Loucy (cell line): ENCODE data around the gene TRAPPC3L.

ENCODE experiments used
- H2AFZ ChIP-seq: fragments of 200-600 bp; sonication (generic); 2 replicates; pipeline ENCODE4 v1.6.0; 2016; ENCODE audit warnings: antibody characterized with exemption, mild to moderate bottlenecking, low read length, moderate library complexity
- H3F3A ChIP-seq: fragments of 200-600 bp; 2 replicates; pipeline ENCODE4 v1.6.0; 2016; ENCODE audit warnings: antibody characterized with exemption, low read depth, mild to moderate bottlenecking
- H3K27me3 ChIP-seq: fragments of 200-600 bp; sonication (generic); 2 replicates; pipeline ENCODE4 v1.6.1; 2014; ENCODE audit warnings: low read length, mild to moderate bottlenecking; ENCODE audit not compliant: insufficient read depth, poor library complexity, severe bottlenecking
- H3K36me3 ChIP-seq: fragments of 200-600 bp; sonication (generic); 2 replicates; pipeline ENCODE4 v1.6.1; 2016; ENCODE audit warnings: low read length; ENCODE audit not compliant: insufficient read depth
- H3K4me1 ChIP-seq: fragments of 200-600 bp; sonication (generic); 2 replicates; pipeline ENCODE4 v1.5.1; 2014; ENCODE audit warnings: low read length, mild to moderate bottlenecking; ENCODE audit not compliant: insufficient read depth, poor library complexity, severe bottlenecking
- H3K4me2 ChIP-seq: fragments of 200-600 bp; sonication (generic); 2 replicates; pipeline ENCODE4 v1.6.0; 2014; ENCODE audit warnings: antibody characterized with exemption, low read length, low read depth, mild to moderate bottlenecking; ENCODE audit not compliant: poor library complexity, severe bottlenecking
- H3K4me3 ChIP-seq: fragments of 200-600 bp; sonication (generic); 2 replicates; pipeline ENCODE4 v1.5.1; 2014; ENCODE audit warnings: low read length, mild to moderate bottlenecking, mixed read lengths; ENCODE audit not compliant: poor library complexity, severe bottlenecking
- H3K79me2 ChIP-seq: fragments of 200-600 bp; sonication (generic); 2 replicates; pipeline ENCODE4 v1.6.1; 2014; ENCODE audit warnings: low read length; ENCODE audit not compliant: insufficient read depth
- H3K9ac ChIP-seq: fragments of 200-600 bp; sonication (generic); 2 replicates; pipeline ENCODE4 v1.6.0; 2014; ENCODE audit warnings: mild to moderate bottlenecking, low read depth, low read length, moderate library complexity; ENCODE audit not compliant: poor library complexity, severe bottlenecking
- H3K9me2 ChIP-seq: fragments of 200-600 bp; sonication (generic); replicated peaks from 2 replicates; pipeline ENCODE4 v1.6.1; 2016; ENCODE audit warnings: low read depth, low read length, mixed read lengths
- H3K9me3 ChIP-seq: fragments of 200-600 bp; sonication (generic); 2 replicates; pipeline ENCODE4 v1.6.1; 2014; ENCODE audit warnings: mild to moderate bottlenecking, antibody characterized with exemption, low read length, low read depth; ENCODE audit not compliant: insufficient read depth
- H4K20me1 ChIP-seq: fragments of 200-600 bp; sonication (generic); 2 replicates; pipeline ENCODE4 v1.6.0; 2014; ENCODE audit warnings: antibody characterized with exemption, low read length, mild to moderate bottlenecking; ENCODE audit not compliant: insufficient read depth, poor library complexity, severe bottlenecking
- CTCF ChIP-seq: fragments of 200-600 bp; sonication (generic); conservative IDR thresholded peaks from 2 replicates; pipeline ENCODE4 v1.5.1; 2014; ENCODE audit warnings: mild to moderate bottlenecking, antibody characterized with exemption, low read length
- EZH2phosphoT487 ChIP-seq: fragments of 200-600 bp; IDR thresholded peaks from 2 replicates; pipeline ENCODE4 v1.6.1; 2018; ENCODE audit warnings: antibody characterized with exemption, mild to moderate bottlenecking, moderate library complexity, borderline replicate concordance

Gene TRAPPC3L

GRCh38 chr6:116564311-116564710 lies 18.8 kb upstream of the TRAPPC3L start:
- no peak overlapping the region for H3K4me2 ChIP-seq
- H3K36me3 ChIP-seq = no peaks in the 10 kb centered on the region
- H2AFZ ChIP-seq = no peak overlapping the region
- no peaks in the 10 kb centered on the region for H3K9me3 ChIP-seq
- no peak overlapping the region for H3K9ac ChIP-seq
- H4K20me1 ChIP-seq = no peaks in the 10 kb centered on the region
- no peaks in the 10 kb centered on the region for H3K9me2 ChIP-seq
- no peaks in the 10 kb centered on the region for H3K27me3 ChIP-seq
- TF ChIP-seq EZH2phosphoT487 (no peak), CTCF (no peak)
- H3F3A ChIP-seq = no peaks in the 10 kb centered on the region
- H3K4me3 ChIP-seq = no peak overlapping the region
- no peaks in the 10 kb centered on the region for H3K79me2 ChIP-seq
- H3K4me1 ChIP-seq = peaks cover 4% of the 10 kb centered on the region

GRCh38 chr6:116563830-116564229 lies 18.3 kb upstream of the TRAPPC3L start:
- H2AFZ ChIP-seq = no peak overlapping the region
- no peak overlapping the region for H3K4me2 ChIP-seq
- no peaks in the 10 kb centered on the region for H3K79me2 ChIP-seq
- no peaks in the 10 kb centered on the region for H3K9me2 ChIP-seq
- H4K20me1 ChIP-seq = no peaks in the 10 kb centered on the region
- H3K36me3 ChIP-seq = no peaks in the 10 kb centered on the region
- no peaks in the 10 kb centered on the region for H3K9me3 ChIP-seq
- no peaks in the 10 kb centered on the region for H3K27me3 ChIP-seq
- TF ChIP-seq EZH2phosphoT487 (no peak), CTCF (no peak)
- no peak overlapping the region for H3K4me3 ChIP-seq
- H3F3A ChIP-seq = no peaks in the 10 kb centered on the region
- H3K9ac ChIP-seq = no peak overlapping the region
- H3K4me1 ChIP-seq = no peaks in the 10 kb centered on the region

GRCh38 chr6:116562614-116563013 lies 17.1 kb upstream of the TRAPPC3L start:
- H3F3A ChIP-seq = no peaks in the 10 kb centered on the region
- no peaks in the 10 kb centered on the region for H3K9me3 ChIP-seq
- H2AFZ ChIP-seq = no peak overlapping the region
- H3K79me2 ChIP-seq = no peaks in the 10 kb centered on the region
- H4K20me1 ChIP-seq = no peaks in the 10 kb centered on the region
- no peaks in the 10 kb centered on the region for H3K36me3 ChIP-seq
- no peaks in the 10 kb centered on the region for H3K27me3 ChIP-seq
- TF ChIP-seq CTCF (no peak), EZH2phosphoT487 (no peak)
- H3K9ac ChIP-seq = no peak overlapping the region
- H3K4me1 ChIP-seq = no peaks in the 10 kb centered on the region
- H3K9me2 ChIP-seq = no peaks in the 10 kb centered on the region
- H3K4me2 ChIP-seq = no peak overlapping the region
- no peak overlapping the region for H3K4me3 ChIP-seq
